Raji (cell line): Measurements from ENCODE around the gene WDR77.

Source experiments
- POLR2A ChIP-seq: IDR thresholded peaks from 2 replicates; pipeline ENCODE4 v1.6.1; 2011; ENCODE audit warnings: low read depth, low read length, control low read depth; ENCODE audit not compliant: insufficient read depth

The WDR77 gene

DNA sequence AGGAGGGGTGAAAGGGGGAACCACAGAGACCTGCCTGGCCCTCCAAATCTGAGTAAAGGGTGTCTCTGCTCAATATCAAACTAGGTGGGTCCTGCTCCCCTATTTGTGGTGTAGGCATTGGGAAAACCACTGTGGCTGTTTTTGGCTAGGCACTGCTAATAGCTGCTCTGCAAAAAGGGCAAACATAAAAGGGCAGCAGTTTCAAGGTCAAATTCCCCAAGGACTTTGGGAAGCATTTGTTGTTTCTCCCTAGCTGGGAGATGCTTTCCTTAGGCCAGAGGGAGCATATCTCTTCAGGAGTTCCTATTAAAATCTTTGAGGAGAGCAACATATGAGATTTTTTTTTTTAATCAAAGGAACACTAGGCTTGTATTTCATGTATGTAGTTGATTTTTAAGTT is 27.2 kb upstream of the WDR77 start:
- no peak for TF ChIP-seq POLR2A

DNA sequence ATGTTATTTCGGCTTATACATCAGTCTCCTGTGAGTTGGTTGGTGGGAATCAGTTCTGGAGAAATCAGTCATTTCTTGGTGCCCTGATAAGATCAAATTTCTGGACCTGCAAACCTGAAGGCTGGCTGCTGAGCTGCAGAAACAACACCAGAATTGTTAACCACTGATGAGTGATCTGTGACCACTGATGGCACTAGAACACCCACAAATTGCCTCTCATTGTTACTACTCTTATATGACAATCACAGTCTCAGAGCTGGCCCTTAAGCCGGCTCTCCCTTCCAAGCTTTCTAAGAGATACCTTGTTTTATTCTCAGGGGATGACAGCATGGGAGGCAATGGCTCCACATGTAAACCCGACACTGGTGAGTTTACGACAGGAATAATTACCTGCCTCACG is 26.6 kb upstream of the WDR77 start:
- TF ChIP-seq POLR2A: no peak

DNA sequence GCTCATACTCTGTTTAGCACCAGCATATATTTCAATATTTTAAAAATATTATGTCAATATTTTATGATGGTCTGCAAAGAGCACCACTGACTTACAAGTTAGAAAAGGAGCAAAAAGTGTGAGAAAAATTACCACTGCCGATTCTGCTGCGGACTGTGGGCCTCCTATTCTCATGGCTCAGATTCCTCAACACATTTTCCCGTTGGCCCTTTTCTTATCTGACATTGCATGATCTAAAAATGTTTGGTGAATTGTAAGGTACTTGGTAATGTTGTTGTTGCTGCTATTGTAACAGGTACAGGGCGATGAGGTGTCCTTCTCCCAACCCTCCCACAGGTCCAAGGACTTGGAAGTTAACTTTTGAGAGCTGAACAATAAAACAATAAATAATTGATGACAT is 25.5 kb upstream of the WDR77 start:
- TF ChIP-seq POLR2A: no peak

DNA sequence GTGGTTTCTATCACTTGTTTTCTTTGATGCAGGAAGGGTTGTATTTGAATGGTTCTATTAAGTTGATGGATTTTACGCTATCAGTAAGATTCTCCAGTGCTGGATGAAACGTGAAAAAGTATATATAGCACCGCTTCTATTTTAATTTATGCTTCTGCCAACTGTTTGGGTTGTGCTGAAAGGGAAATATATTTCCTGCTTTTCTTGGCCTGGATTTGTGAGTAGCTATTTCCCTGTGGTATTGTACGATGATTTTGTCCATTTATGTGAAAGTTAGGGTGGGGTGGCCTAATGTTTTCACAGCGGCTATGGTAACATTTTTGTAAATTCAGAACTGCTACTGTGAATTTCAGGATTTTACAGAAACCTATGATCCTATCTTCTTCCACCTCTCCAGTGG is 25.1 kb upstream of the WDR77 start:
- TF ChIP-seq POLR2A: no peak

DNA sequence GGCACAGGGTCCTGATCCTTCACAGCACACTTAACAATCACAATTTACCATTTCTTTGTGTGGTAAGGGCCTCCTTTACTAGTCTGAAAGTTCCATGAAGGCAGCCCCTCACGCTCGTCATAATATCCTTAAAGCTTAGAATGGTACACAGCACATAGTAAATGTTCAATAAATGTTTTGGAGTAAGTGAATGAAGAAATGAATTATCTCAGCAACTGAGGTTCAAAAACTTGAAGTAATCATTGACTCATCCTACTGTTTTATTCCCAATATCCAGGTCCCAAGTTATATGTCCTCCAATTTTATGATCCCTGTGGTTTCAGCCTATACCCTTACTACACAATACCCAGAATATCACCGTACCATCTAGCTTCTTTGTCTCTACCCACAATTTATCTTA is 22.5 kb upstream of the WDR77 start:
- TF ChIP-seq POLR2A: no peak

DNA sequence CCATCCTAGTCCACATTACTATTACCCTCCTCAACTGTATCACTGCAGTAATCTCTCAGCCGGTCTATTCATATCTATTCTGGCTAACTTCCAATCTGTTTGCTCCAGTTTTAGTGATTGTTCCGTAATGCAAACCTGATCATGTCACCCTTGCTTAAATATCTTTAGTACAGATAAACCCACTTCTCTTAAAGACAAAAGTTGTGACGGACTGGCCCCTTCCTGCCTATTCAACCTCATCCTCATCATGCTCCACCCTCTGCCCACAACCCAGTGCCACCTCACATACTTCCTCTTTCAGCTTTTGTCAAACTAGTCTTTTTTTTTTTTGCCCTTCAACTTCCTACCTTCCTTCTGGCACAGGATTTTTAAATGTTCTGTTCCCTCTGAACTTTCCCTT is 22.0 kb upstream of the WDR77 start:
- no peak for TF ChIP-seq POLR2A

DNA sequence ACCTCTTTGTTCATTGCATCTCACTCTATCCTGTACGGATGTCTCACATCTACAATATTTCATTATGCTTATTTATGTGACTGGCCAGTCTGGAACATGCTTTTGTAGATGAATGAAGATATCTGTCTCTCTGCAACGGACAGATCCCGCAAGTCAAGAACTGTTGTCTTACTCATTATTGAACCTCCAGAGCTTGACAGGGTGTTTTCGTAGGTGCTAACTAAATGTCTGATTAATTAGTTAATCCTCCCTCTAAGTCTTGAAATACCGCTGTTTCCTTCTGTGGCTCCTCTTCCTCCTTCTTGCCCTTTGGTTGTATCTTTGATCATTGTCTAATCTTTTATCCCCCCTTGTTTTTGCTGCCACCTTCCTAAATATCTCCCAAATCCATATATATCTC is 21.5 kb upstream of the WDR77 start:
- no peak for TF ChIP-seq POLR2A

DNA sequence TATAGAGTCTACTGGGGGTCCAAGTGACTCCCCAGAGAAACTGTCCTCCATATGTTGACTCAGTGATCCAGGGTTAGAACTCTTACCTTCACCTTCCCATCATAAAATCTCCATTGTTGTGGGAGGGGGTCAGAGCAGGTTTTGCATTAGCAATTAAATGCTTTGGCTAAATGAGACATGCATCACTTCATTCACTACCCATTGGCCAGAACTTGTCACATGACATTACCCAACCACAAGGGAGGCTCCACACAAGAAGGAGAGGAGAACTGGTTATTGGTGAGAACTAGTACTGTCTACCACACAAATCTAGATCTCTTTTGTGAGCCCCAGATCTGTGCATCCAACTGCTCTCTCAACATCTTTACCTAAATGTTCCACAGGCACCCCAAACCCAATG is 20.5 kb upstream of the WDR77 start:
- TF ChIP-seq POLR2A: no peak

DNA sequence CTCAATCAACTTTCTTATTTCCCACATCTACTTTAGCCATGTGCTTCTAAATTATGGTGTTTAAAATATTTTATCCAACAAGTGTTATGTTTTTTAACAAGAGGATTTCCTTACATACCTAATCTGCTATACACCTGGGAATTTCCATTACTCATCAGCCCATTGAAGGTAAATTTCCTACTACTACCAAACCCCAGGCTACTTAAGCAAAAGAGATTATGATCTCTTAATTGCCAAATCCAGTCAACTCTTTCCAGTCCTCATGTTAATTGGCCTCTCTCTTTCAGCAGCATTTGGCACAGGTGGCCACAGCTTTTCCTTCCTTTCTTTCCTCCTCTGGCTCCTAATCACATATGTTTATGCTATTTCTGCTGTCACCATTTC is 19.7 kb upstream of the WDR77 start:
- TF ChIP-seq POLR2A: no peak

DNA sequence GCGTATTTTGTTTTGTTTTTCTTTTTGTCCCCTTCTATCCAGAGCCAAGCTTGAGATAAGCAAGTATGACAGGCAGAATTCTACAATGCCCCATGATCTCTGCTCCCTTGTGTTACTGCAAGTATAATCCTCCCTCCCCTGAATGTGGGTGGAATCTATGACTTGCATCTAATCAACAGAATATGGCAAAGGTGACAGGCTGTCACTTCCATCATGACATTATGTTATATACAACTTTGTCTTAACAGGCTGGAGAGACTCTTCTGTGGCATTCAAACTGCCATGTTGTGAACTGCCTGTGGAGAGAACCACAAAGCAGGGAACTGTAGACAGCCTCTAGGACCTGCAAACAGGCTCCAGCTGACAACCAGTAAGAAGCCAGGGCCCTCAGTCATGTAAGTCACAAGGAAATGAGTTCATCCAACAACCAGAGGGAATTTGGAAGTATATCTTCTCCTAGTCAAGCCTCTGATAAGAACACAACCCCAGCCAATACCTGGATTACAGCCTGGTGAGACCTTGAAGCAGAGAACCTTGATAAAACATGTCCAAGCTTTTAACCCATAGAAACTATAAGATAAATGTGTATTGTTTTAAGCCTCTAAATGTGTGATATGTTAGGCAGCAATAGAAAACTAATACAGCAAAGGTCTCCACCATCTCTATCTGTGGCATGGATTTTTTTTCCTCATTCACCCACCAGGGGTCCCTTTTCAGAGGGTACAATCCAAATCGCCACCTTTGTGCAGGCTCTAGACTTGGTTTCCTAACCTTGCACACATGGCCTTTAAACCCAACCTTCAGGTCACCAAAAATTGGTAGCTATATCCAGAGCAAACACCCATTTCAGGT is 19.0 kb upstream of the WDR77 start:
- no peak for TF ChIP-seq POLR2A

DNA sequence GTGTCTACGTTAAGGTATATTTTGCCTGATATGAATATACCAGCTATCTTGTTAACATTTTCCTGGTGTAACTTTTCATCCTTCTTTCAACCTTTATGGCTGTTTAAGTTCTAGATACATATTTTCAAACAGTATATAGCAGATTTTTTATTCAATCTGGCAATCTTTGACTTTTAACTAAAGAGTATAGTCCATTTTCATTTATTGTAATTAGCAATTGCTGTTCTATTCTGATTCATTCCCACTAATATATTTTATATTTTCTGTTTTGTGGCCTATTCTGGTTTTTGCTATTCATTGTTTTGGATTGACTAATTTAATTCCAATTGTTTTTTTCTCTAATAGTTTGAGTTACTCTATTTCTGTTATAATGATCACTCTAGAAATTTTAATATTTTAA is 17.4 kb upstream of the WDR77 start:
- no peak for TF ChIP-seq POLR2A

DNA sequence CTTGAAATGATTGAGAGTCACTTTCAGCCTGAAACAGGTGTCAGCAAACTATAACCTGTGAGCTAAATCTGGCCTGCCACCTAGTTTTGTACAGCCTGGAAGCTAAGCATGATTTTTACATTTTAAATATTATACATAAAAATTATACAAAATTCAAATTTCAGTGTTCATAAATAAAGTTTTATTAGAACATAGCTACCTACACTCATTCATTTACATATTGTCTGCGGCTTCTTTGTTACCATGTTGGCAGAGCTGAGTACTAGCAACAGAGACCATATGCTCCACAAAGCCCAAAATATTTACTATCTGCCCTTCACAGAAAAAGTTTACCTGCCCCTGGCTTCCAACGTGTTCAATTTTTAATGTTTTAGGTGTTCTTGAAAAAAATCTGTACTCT is 16.7 kb upstream of the WDR77 start:
- no peak for TF ChIP-seq POLR2A

DNA sequence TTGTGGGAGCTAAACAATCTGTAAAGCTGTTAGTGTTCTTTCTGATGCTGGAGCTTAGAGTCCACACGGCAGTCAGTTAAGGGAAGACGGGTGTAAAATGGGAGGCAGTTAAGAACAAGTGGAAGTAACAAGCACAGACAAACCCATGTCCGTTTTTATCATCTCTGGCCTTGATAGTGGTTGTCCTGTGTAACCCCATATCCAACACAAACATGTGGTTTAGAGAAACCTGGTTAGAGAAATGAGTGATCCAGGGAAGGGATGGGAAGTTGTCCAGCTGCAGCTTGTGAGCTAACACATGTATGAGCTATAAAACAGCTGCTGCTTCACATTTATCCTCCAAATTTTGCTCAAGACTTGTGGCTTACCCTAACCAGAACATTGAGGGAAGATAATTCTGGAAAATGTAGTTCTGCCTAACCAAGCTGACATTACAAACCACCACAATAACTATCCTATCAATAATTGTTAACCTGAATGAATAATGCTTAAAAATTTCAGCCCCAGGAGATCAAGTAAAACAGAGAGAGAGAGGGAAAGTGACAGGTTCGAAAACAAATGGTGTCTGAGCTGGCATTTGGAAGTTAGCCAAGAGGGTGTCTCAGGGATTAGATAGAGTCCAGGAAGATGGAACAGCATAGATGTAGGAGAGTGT is 14.1 kb upstream of the WDR77 start:
- TF ChIP-seq POLR2A: no peak

DNA sequence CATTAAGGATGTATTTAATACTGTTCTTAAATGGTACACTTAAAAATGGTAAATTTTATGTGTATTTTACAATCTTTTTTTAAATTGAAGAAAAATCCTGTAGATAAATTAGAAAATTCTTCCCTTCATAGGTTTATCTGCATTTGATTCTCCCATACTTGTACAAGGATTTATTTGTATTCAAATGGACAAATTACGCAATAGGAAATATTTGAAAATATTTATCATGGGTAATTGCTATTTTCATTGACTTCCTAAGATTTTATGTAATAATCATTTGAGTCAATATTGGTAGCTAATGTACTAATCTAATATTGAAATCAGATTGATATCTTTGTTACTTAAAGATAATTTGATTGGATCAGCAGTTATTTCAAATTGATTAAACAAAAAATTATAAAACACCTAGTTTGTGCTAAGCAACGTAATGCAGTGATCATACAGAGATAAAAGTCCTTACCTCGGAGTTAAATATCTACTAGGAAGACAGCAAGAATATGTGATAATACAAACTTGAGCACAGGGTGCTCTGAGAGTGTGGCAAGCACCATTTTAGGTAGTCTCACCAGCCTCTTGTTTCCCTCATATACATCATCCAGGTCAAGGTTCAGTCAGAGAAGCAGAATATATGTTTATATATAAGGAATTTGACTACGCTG is 13.4 kb upstream of the WDR77 start:
- TF ChIP-seq POLR2A: no peak

DNA sequence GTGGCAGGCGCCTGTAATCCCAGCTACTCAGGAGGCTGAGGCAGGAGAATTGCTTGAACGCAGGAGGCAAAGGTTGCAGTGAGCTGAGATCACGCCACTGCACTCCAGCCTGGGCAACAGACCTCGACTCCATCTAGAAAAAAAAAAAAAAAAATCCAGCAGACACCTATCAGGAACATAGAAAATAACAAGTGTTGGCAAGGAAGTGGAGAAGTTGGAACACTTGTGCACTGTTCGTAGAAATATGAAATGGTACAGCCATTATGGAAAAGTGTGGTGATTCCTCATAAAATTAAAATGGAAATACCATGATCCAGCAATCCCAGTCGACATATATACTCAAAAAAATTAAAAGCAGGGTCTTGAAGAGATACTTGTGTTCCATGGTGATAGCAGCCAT is 12.7 kb upstream of the WDR77 start:
- no peak for TF ChIP-seq POLR2A

DNA sequence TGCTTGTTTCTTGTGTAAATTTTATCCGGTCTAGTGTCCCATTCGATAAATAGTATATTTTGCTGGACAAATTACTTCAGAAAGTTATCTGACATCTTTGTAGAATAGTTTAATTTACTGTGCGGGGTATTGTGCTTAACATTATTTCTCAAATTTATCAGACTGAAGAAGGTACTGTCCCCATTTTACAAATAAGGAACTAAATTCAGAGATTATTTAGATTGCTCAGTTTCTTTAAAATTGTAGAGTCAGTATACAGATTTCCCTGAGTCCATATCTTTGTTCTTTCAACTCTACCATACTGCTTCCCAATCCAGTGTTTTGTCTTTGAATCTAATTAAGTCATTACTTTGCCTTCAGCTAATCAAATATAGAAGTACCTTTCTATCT is 6.6 kb upstream of the WDR77 start:
- no peak for TF ChIP-seq POLR2A

DNA sequence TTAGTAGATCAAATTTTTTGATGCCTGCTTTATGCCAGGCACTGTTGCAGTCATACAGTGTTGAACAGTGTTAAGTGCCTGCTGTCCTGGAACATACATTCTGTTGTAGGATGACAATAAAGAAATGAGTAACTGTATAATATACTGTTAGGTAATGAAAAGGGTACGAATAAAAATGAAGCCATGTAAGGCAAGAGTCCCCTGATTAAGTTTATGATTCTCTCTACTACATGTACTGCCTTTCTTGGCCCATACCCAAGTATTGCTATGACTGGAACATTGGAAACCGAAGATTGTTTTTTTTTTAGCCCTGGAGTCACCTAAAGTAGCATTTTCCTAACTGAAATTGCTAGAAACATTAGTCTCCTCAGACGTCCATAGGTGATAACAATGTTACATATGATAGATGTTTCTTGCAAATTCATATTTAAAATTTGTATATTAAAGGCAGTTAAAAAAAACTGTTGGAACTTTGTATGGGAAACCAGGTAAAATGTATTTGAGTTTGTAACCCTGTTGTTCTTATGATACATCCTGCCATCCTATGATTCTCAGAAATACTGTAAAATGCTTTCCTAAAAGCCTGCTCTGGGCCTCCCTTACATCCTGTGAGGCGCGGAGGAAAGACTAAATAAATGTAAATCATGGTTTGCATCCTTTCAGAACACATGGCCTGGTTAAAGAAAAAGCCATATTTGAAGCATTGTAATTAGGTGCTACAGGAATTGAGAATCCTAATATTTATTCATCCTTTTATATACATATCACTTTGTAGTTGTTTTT is 6.0 kb upstream of the WDR77 start:
- TF ChIP-seq POLR2A: no peak
